ENCODE measurements around the gene MON2.

- no peak for TF ChIP-seq CTCF (IDR thresholded peaks at IDR 0.05)
- no peak for TF ChIP-seq POLR2A (IDR thresholded peaks at IDR 0.05)
Observed at GRCh38 chr12:62649412-62650138, 182.9 kb downstream of the MON2 start.

Data from uterus (tissue), 2 donors.